GM20431 (cell line): ENCODE results near the gene MEN1.

Source experiments
- in situ Hi-C: fragments of 300-500 bp; cut with MseI, MboI; formaldehyde crosslinking; loops from one replicate; pipeline ENCODE4 v1.15.0; 2020; ENCODE audit warnings: low sequenced_read_pairs; ENCODE audit not compliant: unreplicated experiment

The MEN1 gene

DNA sequence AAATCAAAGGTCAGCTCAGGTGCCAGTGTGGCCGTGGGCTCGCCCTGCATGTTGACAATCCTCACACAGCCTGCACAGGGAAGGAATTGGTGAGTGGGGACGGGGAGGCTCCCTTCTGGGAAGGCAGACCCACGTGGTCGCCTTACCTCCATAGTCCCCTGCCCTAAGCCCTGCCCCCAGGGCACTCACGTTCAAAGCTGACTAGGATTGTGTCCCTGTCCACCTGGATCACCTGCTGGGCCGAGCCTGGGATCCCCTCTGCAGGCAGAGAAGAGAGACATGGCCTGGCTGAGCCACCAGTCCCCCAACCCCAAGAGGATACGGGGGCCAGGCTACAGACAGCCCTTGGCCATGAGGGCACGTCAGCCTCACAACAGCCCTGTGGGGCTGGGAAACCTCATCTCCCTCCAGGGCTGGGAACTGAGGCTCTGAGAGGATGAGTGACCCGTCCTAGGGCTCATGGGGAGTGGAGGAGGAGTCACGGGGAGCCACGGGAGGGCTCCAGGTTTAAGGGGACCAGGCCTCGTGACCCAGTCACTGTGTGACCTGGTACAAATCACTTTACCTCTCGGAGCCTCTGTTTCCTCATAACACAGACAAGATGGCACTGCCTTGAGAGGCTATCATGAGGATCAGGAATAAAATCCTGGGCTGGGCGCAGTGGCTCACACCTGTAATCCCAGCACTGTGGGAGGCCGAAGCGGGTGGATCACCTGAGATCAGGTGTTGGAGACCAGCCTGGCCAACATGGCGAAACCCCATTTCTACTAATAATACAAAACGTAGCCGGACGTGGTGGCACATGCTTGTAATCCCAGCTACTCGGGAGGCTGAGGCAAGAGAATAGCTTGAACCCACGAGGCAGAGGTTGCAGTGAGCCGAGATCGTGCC, 19.9 kb downstream of the MEN1 start:
- in situ Hi-C loops: no loop called here

DNA sequence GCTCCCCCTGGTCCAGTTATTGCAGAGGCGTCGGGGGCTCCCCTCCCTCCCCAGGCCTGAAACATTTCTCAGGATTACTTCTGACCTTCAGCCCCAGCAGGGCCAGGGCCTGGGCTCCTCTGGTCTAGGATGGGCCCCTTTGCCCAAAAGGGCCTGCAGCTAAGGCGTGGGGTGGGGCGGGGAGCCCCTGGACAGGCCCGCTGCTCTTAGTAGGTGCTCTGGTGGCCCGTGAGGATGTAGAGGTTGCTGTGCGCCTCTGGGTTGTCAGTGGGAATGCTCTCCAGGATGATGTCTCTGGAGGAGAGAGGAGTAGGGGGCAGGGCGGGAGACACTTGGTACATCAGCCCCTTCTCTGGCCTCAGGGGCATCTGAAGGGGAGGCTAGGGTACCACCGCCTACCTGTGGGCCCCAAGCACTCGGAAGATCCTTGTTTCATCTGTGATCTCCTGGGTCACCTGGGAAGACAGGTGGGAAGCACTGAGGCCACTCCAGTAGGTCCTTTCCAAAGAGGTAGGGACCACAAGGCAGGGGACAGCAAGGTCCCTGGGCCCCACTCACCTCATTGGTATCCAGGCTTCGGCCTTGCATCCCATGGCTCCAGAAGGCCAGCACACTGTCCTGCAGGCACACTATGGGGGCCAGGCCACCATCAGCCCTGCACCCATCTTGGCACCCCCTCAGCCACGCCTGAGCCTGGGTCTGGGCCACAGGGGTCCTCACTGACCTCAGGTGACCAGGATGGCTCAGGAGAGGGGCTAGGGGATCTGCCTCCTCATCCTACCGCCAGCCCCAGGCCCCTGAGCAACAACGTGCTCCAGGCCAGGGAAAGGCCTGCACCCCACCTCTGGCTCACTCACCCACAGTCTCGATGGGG, 20.8 kb downstream of the MEN1 start:
- in situ Hi-C loops: no loop called here

DNA sequence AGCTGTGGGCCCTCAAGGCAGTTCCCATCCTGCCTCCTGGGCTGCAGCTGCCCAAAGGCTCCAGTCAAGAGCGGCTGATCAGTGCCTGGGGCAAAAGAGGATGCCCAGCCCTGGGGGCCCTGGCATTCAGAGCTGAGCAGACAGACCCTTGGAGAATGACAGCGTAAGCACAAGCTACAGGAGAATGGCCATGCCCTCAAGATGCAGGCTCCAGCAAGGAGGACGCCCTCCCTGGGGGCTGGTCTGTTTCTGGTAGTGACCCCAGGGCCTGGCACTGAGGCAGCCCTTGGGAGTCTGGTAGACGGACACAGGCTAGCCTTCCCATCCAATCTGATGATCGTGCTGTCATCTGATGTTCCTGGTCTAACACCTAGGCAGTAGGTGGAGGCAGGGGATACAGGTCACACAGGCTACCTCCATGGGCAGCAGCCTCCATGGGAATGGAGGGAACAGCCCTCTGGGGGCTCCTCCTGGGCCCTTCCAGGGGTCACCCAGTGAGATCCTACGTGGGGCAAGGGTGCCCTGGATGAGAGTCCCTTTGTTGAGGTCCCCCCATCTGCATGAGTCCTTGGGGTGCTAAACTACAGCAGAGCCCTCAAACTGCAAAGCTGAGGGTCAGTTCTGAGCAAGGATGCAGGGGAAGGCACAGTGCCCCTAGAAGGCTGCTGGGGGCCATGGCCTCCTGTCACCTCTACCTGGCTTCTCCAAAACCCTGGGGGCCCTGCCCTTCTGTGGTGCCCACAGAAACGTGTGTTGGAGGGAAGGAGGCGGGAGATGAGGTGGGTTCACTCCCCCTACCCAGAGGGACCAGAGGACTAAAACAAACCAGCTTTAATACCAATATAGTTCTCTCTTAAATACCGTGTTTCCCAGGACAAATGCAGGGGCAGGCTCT, 21.8 kb downstream of the MEN1 start:
- in situ Hi-C loops: no loop called here

- in situ Hi-C loops: no loop called here
Observed at GRCh38 chr11:64787526-64788320, 22.6 kb downstream of the MEN1 start.

GRCh38 chr11:64786308-64786707, 24.0 kb downstream of the MEN1 start:
- in situ Hi-C loops: no loop called here

GRCh38 chr11:64784813-64785581, 25.4 kb downstream of the MEN1 start:
- in situ Hi-C loops: no loop called here

GRCh38 chr11:64778473-64779298, 31.7 kb downstream of the MEN1 start, which contains the start of gene SF1:
Gene SF1 (minus strand): TSS chr11:64778542. CDS start chr11:64778392, 150 bp downstream.
- in situ Hi-C loops: no loop called here

GRCh38 chr11:64778223-64778472, 32.2 kb downstream of the MEN1 start:
- in situ Hi-C loops: no loop called here

DNA sequence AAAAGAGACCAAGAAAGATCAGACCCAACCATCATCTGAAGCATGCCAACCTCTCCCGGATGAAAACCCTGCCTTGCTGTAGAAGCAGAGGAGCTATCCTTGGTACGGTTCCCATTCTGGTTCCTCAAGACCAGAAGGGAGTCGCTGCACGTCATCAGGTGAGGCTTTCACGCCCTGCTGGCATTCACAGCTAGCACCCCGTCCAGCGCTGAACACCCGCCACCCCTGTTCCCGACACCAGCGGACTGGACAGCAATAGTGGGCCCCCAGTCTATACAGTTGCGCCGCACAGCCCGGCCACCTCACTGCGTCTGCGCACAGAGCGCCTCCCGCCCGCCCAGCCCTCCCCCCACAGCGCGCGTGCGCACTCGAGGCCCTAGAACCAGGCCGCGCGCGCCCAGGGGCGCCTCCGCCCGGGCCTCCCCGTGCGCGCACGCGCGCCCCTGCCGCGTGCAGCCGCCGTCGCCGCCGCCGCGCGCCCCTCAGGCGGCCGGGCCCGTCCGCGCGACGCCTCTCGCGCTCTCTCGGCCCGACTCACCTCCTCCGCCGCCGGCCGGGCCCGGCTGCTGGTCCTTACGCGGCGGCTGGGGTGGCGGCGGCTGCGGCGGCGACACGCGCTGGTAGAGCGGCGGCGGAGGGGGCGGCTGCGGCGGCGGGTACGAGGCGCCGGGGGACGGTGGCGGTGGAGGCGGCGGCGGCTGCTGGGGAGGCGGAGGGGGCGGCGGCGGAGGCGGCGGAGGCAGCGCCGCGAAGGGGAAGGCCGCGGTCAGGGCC, 32.7 kb downstream of the MEN1 start:
- in situ Hi-C loops: no loop called here

- in situ Hi-C loops: no loop called here
Observed at GRCh38 chr11:64776875-64777274, 33.5 kb downstream of the MEN1 start.

DNA sequence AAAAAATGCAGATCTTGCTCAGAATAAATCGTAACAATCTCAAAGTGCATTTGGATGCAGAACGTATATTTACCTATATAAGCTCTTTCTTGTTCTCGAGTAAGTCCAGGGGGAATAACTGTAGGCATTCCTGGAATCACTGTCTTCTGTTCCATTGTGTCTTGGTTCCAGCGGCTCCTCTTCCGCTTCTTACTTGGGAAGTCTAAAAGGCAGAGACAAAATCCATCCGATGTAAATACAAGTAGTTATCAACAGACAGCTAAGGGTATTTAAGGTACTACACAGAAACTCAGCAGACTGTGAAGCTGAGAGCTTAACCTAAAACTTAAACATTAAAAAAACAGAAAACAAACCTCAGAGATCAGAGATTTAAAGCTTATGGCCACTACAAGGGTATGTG, 33.9 kb downstream of the MEN1 start:
- in situ Hi-C loops: no loop called here

DNA sequence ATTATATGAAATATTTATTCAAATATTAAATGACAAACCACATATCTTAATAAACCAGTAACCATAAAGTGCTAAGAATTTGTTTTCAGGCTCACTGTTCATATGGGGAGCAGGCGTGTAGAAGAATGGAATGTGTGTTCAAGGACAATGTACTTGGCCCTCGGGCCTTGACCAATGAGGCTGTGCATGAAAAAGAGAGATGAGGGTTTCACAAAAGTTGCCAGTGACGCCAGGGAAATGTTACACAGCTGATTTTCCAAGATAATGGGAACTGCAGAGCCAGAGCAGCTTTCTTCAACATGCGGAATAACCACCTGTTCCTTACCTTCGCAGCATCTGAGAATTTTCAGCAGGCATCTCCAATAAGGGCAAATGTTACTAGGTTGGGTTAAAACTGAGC, 36.2 kb downstream of the MEN1 start:
- in situ Hi-C loops: no loop called here

DNA sequence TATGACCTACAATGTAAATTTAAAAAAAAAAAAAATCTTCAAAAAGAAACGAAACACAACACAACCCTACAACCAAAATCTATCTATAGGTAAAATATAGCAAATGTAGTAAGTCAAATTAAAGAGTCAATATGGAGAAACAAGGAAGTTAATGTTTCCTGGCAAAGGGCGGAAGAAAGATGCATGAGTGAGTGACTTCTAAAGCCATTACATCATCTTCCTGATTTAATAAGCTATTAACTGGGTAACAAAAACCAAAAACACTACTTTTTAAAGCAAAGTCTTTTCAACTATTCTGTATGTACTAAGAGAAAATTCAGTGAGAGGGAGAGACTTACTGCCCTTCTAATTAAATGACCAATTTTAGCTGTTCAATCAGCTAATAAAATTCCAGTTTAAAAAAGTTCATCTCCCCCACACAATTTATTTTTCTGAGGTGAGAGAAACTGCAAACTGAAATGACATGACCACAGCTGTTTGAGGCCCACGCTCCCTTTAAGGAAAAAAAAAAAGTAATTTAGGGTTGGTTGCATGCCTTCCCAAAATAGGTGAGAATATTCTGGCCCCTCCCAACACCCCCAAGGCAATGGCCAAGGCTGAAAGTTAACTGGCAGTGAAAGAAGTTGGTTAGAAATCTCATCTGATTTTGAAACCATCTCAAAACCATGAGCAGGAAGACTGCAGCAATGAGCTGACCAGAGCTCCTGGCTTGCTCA, 37.9 kb downstream of the MEN1 start:
- in situ Hi-C loops: no loop called here

DNA sequence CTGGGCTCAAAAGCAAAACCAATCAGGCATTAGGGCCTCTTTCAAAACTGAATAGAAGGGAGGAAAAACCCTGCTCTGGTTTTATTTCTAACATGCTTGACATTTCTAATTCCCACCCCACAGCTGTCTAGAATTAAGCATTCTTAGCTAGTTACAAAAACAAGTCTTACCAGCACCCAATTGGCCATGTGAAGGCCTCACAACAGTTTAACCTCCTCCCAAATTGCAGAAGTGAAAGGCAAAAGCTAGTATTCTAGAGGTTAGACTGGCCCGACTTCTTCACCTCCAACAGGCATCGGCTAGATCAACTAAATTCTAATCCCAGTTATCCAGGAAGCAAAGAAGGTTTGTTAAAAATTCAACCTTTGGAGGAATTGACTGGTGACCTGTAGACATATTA, 38.5 kb downstream of the MEN1 start:
- in situ Hi-C loops: no loop called here

GRCh38 chr11:64770120-64770519, 40.2 kb downstream of the MEN1 start:
- in situ Hi-C loops: no loop called here

GRCh38 chr11:64769283-64769682, 41.1 kb downstream of the MEN1 start:
- in situ Hi-C loops: no loop called here

- in situ Hi-C loops: no loop called here
Observed at GRCh38 chr11:64768300-64768694, 42.1 kb downstream of the MEN1 start.
